DOHH2 (cell line): Measurements from ENCODE around the gene TBC1D22A.

Experiments
- EZH2phosphoT487 ChIP-seq: fragments of 200-600 bp; sonication (generic); IDR thresholded peaks from 2 replicates; pipeline ENCODE4 v1.6.1; 2017; ENCODE audit warnings: borderline replicate concordance, mild to moderate bottlenecking, antibody characterized with exemption, low read length, moderate library complexity, mixed read lengths
- TF ChIP-seq, protein P1 (sequence below): fragments of 200-600 bp; sonication (generic); IDR thresholded peaks from one replicate; pipeline ENCODE4 v1.5.1; 2014; ENCODE audit warnings: antibody characterized with exemption, mild to moderate bottlenecking, low read depth, low read length; ENCODE audit not compliant: poor library complexity, severe bottlenecking

DNA sequence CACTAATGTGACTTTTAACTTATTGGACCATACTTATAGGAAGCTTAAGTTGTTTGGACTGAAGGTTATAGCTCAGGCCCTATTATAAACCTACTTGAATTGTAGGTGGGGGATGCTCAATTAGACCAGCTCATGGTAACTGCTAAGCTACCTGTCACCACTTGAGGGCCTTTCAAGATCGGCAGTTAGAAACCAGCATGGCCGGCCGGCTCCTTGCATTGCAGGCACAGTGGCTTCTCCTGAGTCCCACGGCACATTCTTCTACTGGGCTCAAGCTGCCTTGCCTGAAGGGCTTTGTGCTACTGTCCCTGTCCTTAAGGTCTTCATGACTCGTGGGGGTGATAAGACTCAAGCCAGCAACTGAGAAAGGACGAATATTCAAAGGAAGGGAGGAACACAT, 70.8 kb downstream of the TBC1D22A start:
- TF ChIP-seq EZH2phosphoT487: no peak
- TF ChIP-seq, protein P1, sequence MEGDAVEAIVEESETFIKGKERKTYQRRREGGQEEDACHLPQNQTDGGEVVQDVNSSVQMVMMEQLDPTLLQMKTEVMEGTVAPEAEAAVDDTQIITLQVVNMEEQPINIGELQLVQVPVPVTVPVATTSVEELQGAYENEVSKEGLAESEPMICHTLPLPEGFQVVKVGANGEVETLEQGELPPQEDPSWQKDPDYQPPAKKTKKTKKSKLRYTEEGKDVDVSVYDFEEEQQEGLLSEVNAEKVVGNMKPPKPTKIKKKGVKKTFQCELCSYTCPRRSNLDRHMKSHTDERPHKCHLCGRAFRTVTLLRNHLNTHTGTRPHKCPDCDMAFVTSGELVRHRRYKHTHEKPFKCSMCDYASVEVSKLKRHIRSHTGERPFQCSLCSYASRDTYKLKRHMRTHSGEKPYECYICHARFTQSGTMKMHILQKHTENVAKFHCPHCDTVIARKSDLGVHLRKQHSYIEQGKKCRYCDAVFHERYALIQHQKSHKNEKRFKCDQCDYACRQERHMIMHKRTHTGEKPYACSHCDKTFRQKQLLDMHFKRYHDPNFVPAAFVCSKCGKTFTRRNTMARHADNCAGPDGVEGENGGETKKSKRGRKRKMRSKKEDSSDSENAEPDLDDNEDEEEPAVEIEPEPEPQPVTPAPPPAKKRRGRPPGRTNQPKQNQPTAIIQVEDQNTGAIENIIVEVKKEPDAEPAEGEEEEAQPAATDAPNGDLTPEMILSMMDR: no peak
